MM.1S (cell line): ENCODE measurements around the gene NUDT22.

Experiments
- CTCF ChIP-seq: fragments of 300-600 bp; sonication (generic); IDR thresholded peaks from 2 replicates; pipeline ENCODE4 v1.5.1; 2016; ENCODE audit warnings: antibody characterized with exemption, low read length, mixed read lengths
- EZH2 ChIP-seq: fragments of 300-600 bp; sonication (generic); optimal IDR thresholded peaks from 2 replicates; pipeline ENCODE3; 2017; ENCODE audit warnings: low read depth, mild to moderate bottlenecking, antibody characterized with exemption, low read length, mixed read lengths

DNA sequence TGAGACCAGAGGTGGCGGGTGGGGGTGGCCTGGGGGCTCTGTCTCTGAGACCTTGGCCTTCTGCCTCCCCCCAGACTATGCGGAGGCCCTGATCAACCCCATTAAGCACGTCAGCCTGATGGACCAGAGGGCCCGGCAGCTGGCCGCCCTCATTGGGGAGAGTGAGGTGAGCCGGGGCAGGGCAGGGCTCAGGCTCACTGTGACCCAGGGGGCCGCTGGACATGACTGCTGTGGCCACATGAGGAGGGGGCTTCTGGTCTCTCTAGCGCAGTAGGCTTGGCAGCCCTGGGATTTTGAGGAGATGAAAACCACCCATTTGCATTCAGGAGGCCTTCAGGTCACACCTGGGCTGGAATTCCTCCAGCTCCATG, 37.9 kb downstream of the NUDT22 start:
- TF ChIP-seq CTCF (no peak), EZH2 (no peak)
